ENCODE measurements around the gene DOK1.

DNA sequence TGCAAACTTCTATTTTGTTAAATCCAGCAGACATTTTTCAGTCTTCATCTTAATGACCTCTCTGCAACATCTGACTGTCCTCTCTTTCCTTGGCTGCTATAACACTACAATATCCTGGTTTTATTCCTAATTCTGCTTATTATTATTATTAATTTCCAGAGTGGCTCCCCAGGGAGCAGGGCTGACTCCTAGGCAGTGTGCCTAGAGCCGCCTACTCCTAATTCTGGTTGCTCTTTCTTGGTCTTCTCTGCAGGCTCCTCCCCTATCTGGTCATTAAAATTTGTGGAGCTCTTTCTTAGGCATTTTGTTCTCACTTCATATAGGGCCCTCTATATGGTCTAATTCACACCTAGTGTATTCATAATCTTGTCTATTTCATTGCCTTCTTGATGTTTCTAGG lies 11.5 kb upstream of the DOK1 start:
- TF ChIP-seq, protein P1, sequence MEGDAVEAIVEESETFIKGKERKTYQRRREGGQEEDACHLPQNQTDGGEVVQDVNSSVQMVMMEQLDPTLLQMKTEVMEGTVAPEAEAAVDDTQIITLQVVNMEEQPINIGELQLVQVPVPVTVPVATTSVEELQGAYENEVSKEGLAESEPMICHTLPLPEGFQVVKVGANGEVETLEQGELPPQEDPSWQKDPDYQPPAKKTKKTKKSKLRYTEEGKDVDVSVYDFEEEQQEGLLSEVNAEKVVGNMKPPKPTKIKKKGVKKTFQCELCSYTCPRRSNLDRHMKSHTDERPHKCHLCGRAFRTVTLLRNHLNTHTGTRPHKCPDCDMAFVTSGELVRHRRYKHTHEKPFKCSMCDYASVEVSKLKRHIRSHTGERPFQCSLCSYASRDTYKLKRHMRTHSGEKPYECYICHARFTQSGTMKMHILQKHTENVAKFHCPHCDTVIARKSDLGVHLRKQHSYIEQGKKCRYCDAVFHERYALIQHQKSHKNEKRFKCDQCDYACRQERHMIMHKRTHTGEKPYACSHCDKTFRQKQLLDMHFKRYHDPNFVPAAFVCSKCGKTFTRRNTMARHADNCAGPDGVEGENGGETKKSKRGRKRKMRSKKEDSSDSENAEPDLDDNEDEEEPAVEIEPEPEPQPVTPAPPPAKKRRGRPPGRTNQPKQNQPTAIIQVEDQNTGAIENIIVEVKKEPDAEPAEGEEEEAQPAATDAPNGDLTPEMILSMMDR (IDR thresholded peaks at IDR 0.05; ENCODE audit: low read length), result no peak
- TF ChIP-seq EZH2 (IDR thresholded peaks at IDR 0.05; ENCODE audit: borderline replicate concordance, low read length), result no peak

Data from OCI-LY1 (cell line).